NCI-H146 treated with DMSO at 0.1 percent for 48 hours (cell line): Measurements from ENCODE around the gene FBXW8.

Experiments used
- DNase-seq: peaks from one replicate; lab custom pipeline; 2025; ENCODE audit not compliant: unreplicated experiment; lab: John Stamatoyannopoulos, UW

Gene FBXW8

DNA sequence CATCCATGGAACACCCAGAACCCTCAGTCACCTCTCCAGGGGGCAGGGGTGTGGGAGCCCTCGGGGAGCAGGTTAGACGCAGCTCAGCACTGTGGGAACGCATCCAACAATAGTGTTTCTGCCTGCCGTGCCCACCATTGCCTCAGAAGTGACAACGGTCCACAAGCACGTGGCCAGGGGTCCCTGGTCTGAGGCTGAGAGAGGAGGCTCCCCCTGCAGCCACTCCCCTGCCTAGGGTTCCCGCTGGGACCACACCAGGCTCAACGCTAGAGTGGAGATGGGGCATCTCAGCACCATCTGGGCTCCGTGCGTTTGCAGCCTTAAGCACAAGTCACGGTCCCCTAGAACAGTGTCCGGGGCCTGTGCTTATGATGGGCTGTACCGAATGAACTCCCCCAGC lies 125.8 kb downstream of the FBXW8 start:
- no peak for DNase-seq

DNA sequence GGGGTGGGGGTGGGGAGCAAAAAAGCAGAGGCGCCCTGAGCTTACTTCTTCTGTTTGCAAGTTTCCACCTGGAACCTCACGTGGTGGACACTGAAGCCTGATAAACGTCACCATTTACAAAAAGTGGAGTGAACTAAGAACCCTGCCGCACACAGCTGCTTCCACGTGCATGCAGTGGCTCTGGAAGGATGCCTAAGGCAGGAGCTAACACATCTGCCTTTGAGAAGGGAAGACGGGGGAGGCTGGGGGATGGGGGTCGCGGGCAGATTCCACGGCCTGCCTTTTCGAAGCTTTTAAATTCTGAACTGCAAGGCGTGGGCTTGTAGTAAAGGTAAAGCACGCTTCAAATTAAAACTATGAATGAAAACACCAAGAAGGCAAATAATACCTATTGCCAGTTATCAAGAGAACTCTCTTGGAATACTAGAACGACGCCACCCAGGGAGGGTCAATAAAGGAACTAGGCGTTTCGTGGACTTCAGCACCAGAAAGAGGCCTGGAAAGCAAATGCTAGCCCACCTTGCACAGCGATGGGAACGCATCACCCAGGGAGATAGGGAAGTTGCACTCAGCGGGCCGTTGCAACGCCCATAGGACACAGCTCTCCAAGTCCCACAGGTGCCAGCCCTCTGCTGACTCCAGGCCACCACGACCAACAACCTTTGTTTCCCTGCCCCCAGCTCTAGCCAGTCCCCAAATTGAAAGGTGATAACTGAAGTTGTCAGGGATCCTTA lies 126.7 kb downstream of the FBXW8 start:
- DNase-seq = no peak

DNA sequence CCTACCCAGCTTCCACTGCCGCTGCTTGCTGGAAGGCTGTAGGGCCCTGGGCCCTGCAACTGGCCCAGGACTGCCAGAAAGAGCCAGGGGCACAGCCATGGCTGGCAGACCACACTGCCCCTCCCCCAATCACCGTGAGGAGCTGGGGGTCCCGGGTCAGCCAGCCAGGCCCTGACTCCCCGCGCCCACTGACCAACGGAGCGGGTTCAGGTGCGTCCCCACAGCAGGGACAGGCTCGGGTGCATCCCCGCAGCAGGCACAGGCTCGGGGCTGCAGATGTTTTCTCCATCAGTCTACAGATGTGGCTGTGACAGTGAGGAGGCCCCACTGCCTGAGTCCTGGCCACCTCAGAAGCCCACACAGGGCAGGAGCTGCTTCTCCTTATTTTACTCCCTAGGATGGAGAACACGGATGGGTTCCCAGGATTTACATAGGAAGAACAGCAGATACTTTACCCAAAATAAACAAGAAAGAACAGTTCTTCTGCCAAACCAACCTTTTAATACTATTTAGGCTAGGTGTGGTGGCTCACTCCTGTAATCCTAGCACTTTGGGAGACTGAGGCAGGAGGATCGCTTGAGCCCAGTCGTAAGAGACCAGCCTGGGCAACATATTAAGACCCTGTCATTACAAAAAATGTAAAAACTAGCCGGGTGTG lies 127.4 kb downstream of the FBXW8 start:
- DNase-seq = no peak

- DNase-seq = no peak
Measured at GRCh38 chr12:117038919-117039318, 128.2 kb downstream of the FBXW8 start.

DNA sequence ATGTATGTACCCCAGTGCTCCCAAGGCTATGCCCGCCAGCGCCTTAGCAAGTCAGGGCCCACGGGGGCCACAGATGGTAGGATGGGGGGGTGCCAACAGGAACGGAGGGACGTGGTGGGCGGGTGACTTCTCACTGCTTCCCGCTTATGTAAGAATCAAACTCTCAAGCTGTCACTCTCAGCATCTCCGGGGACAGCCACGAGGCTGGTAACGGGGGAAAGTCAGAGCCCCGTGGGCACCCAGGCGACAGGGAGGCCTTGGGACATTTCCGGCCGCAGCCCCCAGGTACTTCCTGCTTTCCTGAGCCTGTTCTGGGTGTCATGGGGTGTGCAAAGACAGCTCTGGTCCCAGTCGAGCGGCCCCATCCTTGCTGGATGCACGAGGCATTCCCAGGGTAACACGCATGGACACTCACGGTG lies 129.2 kb downstream of the FBXW8 start:
- no peak for DNase-seq

GRCh38 chr12:117040496-117040895 lies 129.7 kb downstream of the FBXW8 start:
- no peak for DNase-seq

GRCh38 chr12:117041798-117042170 lies 131.0 kb downstream of the FBXW8 start:
- no peak for DNase-seq

GRCh38 chr12:117042171-117042842 lies 131.6 kb downstream of the FBXW8 start:
- no peak for DNase-seq

DNA sequence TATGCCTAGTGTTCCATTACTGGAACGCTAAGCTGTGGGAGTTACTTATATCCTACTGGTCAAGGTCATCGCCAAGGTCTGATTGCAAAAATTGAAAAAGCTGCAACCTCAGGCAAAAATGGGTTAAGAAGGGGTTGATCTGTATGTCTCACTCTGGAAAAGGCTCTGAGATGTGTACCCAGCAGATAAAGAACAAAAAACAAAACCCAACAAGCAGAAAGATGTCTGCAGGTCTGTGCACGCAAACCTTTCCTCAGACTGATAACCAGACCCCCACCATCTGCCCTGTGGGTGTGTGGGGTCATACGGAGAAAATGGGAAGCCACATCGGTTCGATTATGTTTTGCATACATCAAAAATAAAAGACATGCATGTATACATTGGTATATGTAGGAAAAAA lies 132.1 kb downstream of the FBXW8 start:
- DNase-seq = no peak

- DNase-seq = no peak
Measured at GRCh38 chr12:117044311-117044710, 133.6 kb downstream of the FBXW8 start.

GRCh38 chr12:117044790-117045159 lies 134.0 kb downstream of the FBXW8 start:
- peak; percentile 15 for DNase-seq

DNA sequence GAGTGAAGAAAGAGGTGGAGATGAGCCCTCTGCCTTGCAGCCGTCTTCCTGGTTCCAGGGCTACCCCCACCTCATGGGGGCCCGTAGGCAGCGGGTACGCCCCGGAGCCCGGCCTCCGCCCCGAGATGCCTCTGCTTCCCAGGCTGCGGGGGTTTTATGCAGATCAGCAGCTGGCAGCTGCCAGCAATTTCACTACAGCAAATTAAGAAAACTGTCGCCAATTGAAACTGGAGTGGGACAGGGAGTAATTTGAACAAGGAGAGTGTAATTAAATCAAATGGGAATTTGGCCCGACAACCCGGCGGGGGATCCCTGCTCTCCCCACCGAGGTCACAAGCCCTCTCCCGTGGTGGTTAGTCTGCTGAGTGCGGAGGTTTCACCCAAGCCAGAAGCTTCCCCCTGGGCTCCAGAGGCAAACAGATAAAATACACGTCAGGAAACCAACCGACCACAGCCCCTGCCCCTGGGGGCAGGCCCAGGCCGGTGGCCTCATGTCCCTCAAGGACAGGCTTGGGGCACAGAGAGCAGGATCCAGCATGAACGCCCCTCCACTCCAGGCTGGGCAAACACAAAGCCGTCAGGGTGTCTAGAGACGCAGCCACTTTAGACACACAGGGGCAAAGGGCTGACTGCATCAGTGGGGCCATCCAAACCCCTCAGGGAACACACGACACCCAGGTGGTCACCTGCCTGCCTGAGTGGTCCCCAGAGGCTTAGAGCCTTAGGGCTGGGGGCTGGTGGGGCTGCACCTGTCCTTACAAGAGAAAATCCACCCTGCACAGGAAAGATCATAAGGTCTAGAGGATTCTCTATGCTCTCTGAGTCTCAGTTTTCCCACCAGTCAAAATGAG lies 134.6 kb downstream of the FBXW8 start:
- DNase-seq = peak; percentile 67

- no peak for DNase-seq
Measured at GRCh38 chr12:117046011-117046369, 135.2 kb downstream of the FBXW8 start.

- DNase-seq = no peak
Measured at GRCh38 chr12:117046425-117046824, 135.7 kb downstream of the FBXW8 start.

DNA sequence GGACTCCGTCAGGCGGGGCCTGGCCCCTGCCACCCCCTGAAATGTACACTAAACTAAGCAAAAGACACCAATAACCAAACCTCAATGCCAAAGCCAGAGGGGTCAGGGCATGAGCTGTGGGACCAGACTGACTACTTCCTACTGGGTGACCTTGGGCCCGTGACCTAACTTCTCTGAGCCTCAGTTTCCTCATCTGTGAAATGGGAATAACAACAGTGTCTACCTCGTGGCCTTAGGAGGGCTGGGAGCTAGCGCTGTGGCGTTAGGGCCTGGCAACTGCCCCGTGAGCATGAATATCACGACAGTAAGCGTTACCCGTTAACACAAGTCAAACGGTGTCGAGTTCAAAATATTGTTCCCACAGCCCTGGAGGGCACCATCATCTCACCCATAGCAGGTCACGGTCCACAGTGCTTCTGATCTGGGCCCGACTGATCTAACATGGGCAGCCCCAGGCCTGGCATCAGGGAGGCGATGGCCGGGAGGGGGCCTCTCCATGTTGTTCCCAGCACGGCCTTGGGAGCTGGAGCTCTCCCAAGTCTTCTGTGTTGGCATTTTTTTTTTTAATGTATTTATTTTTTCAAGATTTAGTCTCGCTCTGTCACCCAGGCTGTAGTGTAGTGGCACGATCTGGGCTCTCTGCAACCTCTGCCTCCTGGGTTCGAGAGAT lies 136.2 kb downstream of the FBXW8 start:
- DNase-seq = no peak

DNA sequence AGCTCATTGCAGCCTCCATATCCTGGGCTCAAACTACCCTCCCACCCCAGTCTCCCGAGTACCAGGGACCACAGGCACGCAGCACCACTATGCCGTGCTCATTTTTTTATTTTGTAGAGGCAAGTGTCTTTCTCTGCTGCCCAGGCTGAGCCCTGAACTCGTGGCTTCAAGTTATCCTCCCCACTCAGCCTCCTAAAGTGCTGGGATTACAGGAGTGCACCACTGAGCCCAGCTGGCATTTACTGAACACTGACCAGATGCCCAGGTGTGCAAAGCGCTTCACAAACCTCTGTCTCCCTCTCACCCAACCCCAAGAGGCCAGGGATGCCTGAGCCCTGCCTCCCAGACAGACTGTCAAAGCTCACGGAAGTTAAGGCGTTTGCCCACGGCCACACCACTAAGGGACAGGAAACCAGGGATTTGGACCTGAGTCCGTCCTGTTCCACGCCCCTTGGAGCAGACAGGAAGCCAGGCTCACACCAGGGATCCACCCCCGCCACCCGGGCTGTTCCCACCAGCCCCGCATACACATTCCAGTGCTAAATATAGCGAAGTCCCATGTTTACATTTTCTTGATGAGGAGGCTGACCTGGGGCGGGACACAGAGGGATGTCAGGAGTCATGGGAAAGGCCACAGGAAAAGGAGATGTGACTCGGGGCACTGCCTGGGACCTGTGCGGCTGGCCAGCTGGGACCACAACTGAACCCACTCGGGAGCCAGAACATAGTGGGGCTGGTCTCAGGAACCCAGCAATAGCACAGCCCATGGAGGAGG lies 137.2 kb downstream of the FBXW8 start:
- DNase-seq = no peak

DNA sequence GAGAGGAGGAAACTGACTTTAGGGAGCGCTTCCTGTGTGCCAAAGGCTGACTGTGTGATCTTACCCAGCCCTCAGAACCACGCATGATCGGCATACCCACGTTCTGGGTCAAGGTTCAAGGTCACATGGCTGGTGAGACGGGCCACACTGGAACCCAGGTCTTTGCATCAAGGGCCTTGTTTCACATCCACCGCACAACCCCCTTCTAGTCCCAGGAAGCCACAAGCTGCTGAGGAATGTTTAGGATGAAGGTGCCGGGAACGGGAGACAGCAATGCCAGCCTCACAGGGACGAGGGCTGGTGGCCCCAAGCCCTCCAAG lies 137.8 kb downstream of the FBXW8 start:
- DNase-seq = no peak

DNA sequence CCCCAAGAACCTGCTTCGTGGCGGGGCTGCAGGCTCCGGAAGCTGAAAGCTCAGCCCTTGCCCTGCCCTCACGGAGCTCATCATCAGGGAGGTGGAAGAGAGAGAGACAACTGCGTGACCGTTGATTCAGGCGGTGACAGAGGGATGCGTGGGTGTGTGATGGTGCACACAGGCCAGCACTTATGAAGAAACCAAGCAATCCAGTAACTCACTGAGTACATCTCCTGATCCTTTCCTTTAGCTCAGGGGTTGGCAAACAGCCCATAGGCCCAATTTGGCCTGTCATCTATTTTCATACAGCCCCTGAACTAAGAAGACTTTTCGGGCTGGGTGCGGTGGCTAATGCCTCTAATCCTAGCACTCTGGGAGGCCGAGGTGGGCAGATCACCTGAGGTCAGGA lies 138.5 kb downstream of the FBXW8 start:
- no peak for DNase-seq

GRCh38 chr12:117050060-117050459 lies 139.3 kb downstream of the FBXW8 start:
- no peak for DNase-seq

GRCh38 chr12:117051380-117051779 lies 140.6 kb downstream of the FBXW8 start:
- no peak for DNase-seq
